ENCODE data around the gene ABHD18. TPM values are rescaled to one million over a fixed set of nuclear protein-coding genes. Genes with fewer than 3 reads are reported as not detected.

ABHD18 gene
- total RNA-seq, 1 experiment from 2014 or later = 16.3 TPM

GRCh38 chr4:127916512-127916911 is 48.7 kb upstream of the ABHD18 start:
- no peak overlapping the region for H3K4ac ChIP-seq (ENCODE audit: low read depth, low read length)
- H3K4me1 ChIP-seq (ENCODE audit: insufficient read depth, low read length) = no peaks in the 10 kb centered on the region
- no peak overlapping the region for H3K9ac ChIP-seq (ENCODE audit: extremely low read depth, insufficient read length, low read length)
- H3K27ac Mint-ChIP-seq = no peak overlapping the region
- H3K79me1 ChIP-seq (ENCODE audit: insufficient read depth, low read depth, low read length, poor library complexity, severe bottlenecking) = no peaks in the 10 kb centered on the region
- H3K18ac ChIP-seq (ENCODE audit: insufficient read length, low read depth, low read length) = no peak overlapping the region
- H3K56ac ChIP-seq (ENCODE audit: insufficient read length, low read depth, low read length) = no peak overlapping the region
- no peak for DNase-seq
- H2BK120ac ChIP-seq (ENCODE audit: low read depth, low read length, poor library complexity, severe bottlenecking) = no peak overlapping the region
- H3K9me3 ChIP-seq (ENCODE audit: control insufficient read depth, low read depth, low read length) = no peaks in the 10 kb centered on the region
- H3K27ac ChIP-seq (ENCODE audit: insufficient read length, low read depth, low read length) = no peak overlapping the region
- no peaks in the 10 kb centered on the region for H4K20me1 ChIP-seq (ENCODE audit: control insufficient read depth, insufficient read depth, insufficient read length)
- H3K27me3 Mint-ChIP-seq (ENCODE audit: low read depth) = no peaks in the 10 kb centered on the region
- no peaks in the 10 kb centered on the region for H3K23me2 ChIP-seq (ENCODE audit: insufficient read length, low read depth, low read length, poor library complexity, severe bottlenecking)
- H4K5ac ChIP-seq (ENCODE audit: insufficient read length, low read depth, low read length) = no peak overlapping the region
- no peaks in the 10 kb centered on the region; a peak in 1 of 5 replicates for H3K9me3 Mint-ChIP-seq
- H4K91ac ChIP-seq (ENCODE audit: insufficient read length, low read depth, low read length) = no peak overlapping the region
- H2AFZ ChIP-seq (ENCODE audit: low read length) = no peak overlapping the region
- H3K4me3 Mint-ChIP-seq = no peak overlapping the region
- H2BK12ac ChIP-seq (ENCODE audit: insufficient read length, low read depth, low read length) = no peak overlapping the region
- H3K14ac ChIP-seq (ENCODE audit: insufficient read depth, low read length) = no peak overlapping the region
- no peak overlapping the region for H2BK20ac ChIP-seq (ENCODE audit: low read depth, low read length, poor library complexity, severe bottlenecking)
- H2BK5ac ChIP-seq (ENCODE audit: insufficient read length, low read length) = no peak overlapping the region
- H3K4me1 Mint-ChIP-seq = no peaks in the 10 kb centered on the region; a peak in 1 of 4 replicates
- no peaks in the 10 kb centered on the region for H3K27me3 ChIP-seq (ENCODE audit: insufficient read depth, low read length)
- no peak overlapping the region for H3K4me2 ChIP-seq (ENCODE audit: insufficient read depth, insufficient read length, low read length)
- H4K8ac ChIP-seq (replicated peaks; ENCODE audit: insufficient read length, low read depth, low read length) = no peak overlapping the region
- H3K36me3 Mint-ChIP-seq (ENCODE audit: insufficient read depth in 1 of 3, low read depth in 3 of 3) = peaks cover 0 to 3% (median 0%) of the 10 kb centered on the region in 3 experiments; a peak in 4 of 7 replicates
- H3K79me2 ChIP-seq (ENCODE audit: insufficient read depth, low read length) = no peaks in the 10 kb centered on the region
- TF ChIP-seq CTCF (conservative IDR thresholded peaks at IDR 0.05) = no peak
- H3K23ac ChIP-seq (ENCODE audit: insufficient read length, low read depth, low read length) = no peak overlapping the region
- no peak overlapping the region for H2BK15ac ChIP-seq (ENCODE audit: low read depth, low read length)
- no peak overlapping the region for H3T11ph ChIP-seq (ENCODE audit: low read length)
- no peak overlapping the region for H2AK5ac ChIP-seq (ENCODE audit: insufficient read length, low read length)
- no CpG with 5 or more reads among the region's 3 CpGs for WGBS (ENCODE audit: extremely low coverage, insufficient read length, low lambda C conversion rate)
